Articular chondrocyte of knee joint (primary cell): Measurements from ENCODE around the gene DPPA3. TPM values are rescaled to one million over a fixed set of nuclear protein-coding genes. Genes with fewer than 3 reads are reported as not detected.

Experiments
- total RNA-seq: library from RNA; depleted of rRNA; stranded (reverse); fragments of >200 nt; gene quantifications from 2 replicates; pipeline ENCODE4 v1.2.3, GENCODE V29; 2012

DPPA3 gene
- not detected in 2 replicates for total RNA-seq

GRCh38 chr12:7711133-7711532, at the start of gene DPPA3:
TSS of gene DPPA3 (plus strand) at chr12:7711433. CDS start at chr12:7711571, 138 bp downstream.

DNA sequence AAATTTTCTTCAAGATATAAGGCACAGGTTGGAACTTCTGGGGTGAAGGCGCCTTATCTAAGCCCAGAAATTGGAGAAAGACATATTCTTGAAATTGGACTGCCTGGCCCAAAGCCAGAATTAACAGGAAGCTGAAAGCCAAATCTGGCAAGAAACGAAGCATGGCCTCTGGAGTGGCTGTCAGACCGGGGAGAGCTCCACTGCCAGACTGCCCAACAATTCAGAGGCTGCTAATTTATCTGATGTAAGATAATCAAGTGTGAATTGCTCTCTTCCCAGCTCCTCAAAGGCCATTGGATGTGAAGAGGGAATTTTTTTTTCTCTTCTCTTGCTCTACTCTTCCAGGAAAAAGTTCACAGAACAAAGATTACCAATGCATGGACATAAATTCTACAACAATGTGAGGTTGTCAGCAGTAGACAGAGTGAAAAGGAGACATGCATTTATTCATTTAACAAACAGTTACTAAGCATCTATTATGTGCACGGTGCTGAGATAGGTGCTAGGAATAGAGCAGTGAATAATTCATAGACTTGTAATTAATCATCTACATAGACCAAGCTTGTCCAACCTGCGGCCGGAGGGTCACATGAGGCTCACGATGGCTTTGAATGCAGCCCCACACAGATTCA, 15.6 kb upstream of the DPPA3 start, which contains the start of gene GDF3:
Gene GDF3 (minus strand): TSS at position 210 of the 632 bp plus-strand sequence. CDS start 47 bp downstream, at position 163.

DNA sequence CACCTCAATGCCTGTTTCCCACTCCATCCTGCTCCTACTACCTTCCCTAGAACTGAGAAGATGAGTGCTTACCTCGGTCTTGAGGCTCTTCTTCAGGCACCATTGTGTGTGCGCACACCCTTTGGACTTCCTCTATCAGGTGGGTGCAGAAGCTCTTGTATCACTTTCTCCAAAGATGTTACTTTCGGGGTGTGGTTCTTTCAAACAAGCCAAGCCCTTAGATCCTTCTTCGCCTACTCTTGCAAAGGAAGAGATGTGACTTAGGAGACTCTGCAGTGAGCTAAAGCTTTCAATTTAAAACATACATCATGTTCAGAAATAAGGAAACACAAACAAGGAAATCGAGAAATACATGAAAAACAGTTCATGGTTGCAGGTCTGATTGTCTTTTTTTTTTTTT, 36.0 kb downstream of the DPPA3 start, which contains the start of gene CLEC4C:
Gene CLEC4C (minus strand): TSS at position 130 of the 400 bp plus-strand sequence. CDS start 27 bp downstream, at position 103.

Other genes with a start within 250 kb of the DPPA3 start
- gene CD163, start 207.7 kb upstream of the DPPA3 start, total RNA-seq = not detected in 2 replicates
- gene APOBEC1, start 45.5 kb upstream of the DPPA3 start, total RNA-seq = not detected in 2 replicates
- not detected in 2 replicates for gene GDF3, start 15.7 kb upstream of the DPPA3 start, total RNA-seq
- gene CLEC4C, start 35.9 kb downstream of the DPPA3 start, total RNA-seq = not detected in 2 replicates
- gene NANOGNB, start 53.8 kb downstream of the DPPA3 start, total RNA-seq = not detected in 2 replicates
- under 0.01 and 0.32 TPM in 2 replicates for gene NANOG, start 78.0 kb downstream of the DPPA3 start, total RNA-seq
- gene SLC2A14, start 161.5 kb downstream of the DPPA3 start, total RNA-seq = not detected in 2 replicates
- 82.6 and 140 TPM in 2 replicates for gene SLC2A3, start 224.8 kb downstream of the DPPA3 start, total RNA-seq